ENCODE results near the gene OTULIN.

The OTULIN gene

DNA sequence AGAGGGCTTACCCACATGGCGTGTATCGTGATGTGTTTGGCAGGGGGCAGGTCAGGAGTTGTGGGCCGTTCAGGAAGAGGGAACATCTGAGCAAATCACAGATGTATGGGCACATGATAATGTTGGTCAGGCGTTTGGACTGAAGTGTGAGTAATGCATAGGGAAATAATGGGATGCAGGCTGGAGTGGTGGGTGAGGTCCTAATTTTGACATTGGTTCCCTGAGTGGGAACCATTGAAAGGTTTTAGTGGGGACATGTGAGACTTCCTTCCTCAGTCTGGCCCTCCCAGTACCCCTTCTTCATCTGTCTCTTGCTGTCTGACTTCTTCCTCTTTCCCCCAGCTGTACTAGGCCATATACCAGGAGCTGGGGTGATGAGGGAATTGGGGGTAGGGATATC, 7.6 kb downstream of the OTULIN start:
- TF ChIP-seq CTCF (IDR thresholded peaks at IDR 0.05; ENCODE audit: low read depth, low read length, missing control alignments), result no peak
- no peak overlapping the region for H3K4me3 ChIP-seq (replicated peaks; ENCODE audit: low read depth, low read length)
- no peak for DNase-seq (ENCODE audit: extremely low read depth, low read depth)

- no peak for TF ChIP-seq CTCF (IDR thresholded peaks at IDR 0.05; ENCODE audit: low read depth, low read length, missing control alignments)
- no peak for DNase-seq (ENCODE audit: extremely low read depth, low read depth)
- H3K4me3 ChIP-seq (replicated peaks; ENCODE audit: low read depth, low read length), result no peak overlapping the region
Observed at GRCh38 chr5:14672484-14673394, 8.2 kb downstream of the OTULIN start.

- TF ChIP-seq CTCF (IDR thresholded peaks at IDR 0.05; ENCODE audit: low read depth, low read length, missing control alignments), result no peak
- no peak overlapping the region for H3K4me3 ChIP-seq (replicated peaks; ENCODE audit: low read depth, low read length)
- DNase-seq (ENCODE audit: extremely low read depth, low read depth), result no peak
Observed at GRCh38 chr5:14673443-14673842, 8.9 kb downstream of the OTULIN start.

GRCh38 chr5:14674983-14675854, 10.7 kb downstream of the OTULIN start:
- no peak for TF ChIP-seq CTCF (IDR thresholded peaks at IDR 0.05; ENCODE audit: low read depth, low read length, missing control alignments)
- DNase-seq (ENCODE audit: extremely low read depth, low read depth), result no peak
- no peak overlapping the region for H3K4me3 ChIP-seq (replicated peaks; ENCODE audit: low read depth, low read length)

DNA sequence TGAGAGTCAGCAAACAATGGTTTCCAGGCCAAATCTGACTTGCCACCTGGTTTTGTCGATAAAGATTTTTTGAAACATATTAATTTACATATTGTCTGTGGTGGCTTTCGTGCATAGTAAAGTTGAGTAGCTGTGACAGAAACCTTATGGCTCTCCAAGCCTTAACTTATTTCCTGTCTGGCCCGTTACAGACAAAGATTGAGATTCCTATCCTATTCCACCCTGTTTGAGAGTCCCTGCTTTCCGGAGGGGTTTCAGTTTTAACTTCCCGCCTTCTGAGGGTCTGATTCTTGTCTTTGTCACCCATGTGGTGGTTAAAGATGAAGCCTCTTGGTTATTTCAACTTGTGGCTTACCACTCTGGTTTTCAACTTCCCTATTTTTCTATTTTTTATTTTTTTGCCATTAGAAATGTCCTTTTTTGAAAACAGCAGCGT, 11.4 kb downstream of the OTULIN start:
- no peak for DNase-seq (ENCODE audit: extremely low read depth, low read depth)
- TF ChIP-seq CTCF (IDR thresholded peaks at IDR 0.05; ENCODE audit: low read depth, low read length, missing control alignments), result no peak
- no peak overlapping the region for H3K4me3 ChIP-seq (replicated peaks; ENCODE audit: low read depth, low read length)

DNA sequence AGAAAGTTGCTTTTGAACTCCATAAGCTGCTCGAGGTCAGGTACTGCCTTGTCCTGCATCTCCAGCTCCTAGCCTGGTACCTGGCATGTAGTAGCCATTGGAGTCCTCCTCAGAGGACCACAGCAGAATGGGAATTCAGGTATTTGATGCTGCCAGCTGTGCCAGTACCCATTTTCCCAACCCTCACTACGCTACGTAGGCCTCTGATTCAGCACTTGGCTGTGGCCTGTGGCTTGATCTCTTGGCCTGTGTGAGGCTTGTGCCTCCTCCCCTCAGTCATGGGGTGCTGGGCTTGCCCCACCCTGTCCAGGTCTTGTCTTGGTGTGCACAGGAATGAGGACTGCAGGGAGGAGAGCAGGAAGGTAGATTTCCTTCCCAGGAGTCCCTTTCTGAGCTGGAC, 11.8 kb downstream of the OTULIN start:
- no peak for DNase-seq (ENCODE audit: extremely low read depth, low read depth)
- TF ChIP-seq CTCF (IDR thresholded peaks at IDR 0.05; ENCODE audit: low read depth, low read length, missing control alignments), result no peak
- no peak overlapping the region for H3K4me3 ChIP-seq (replicated peaks; ENCODE audit: low read depth, low read length)

All from HFF-Myc (cell line).